CD14-positive monocyte (primary cell): ENCODE results near the gene MYBPC2. TPM values are rescaled to one million over a fixed set of nuclear protein-coding genes. Genes with fewer than 3 reads are reported as not detected.

Experiments used
- DNase-seq, 3 donors: peaks; one replicate each; pipeline ENCODE4 v3.0.0-alpha.2; 2011 to 2022
- H2AFZ ChIP-seq: 2 replicates; pipeline ENCODE4 v1.6.0; 2012; ENCODE audit warnings: mild to moderate bottlenecking, low read depth, low read length, inconsistent platforms; ENCODE audit not compliant: insufficient read depth, poor library complexity, severe bottlenecking
- H3K27ac ChIP-seq, 2 donors: 1 replicate in 1 of 2; 2 replicates in 1 of 2; pipeline ENCODE4 v1.5.1; 2012 to 2013; ENCODE audit warnings: low read length in 2 of 2, control low read depth in 1 of 2, inconsistent platforms in 1 of 2, low read depth in 1 of 2, mild to moderate bottlenecking in 1 of 2
- H3K27me3 ChIP-seq, 2 donors: one replicate each; pipeline versions ENCODE4 v1.6.0 to v1.6.1; 2011 to 2013; ENCODE audit warnings: low read length in 2 of 2; ENCODE audit not compliant: control insufficient read depth in 2 of 2, insufficient read depth in 2 of 2
- H3K36me3 ChIP-seq, 2 donors: replicated peaks in 1 of 2; 1 replicate in 1 of 2; 2 replicates in 1 of 2; pipeline versions ENCODE4 v1.5.1 to v1.6.1; 2012 to 2013; ENCODE audit warnings: low read length in 2 of 2, control low read depth in 1 of 2, inconsistent platforms in 1 of 2, mild to moderate bottlenecking in 1 of 2; ENCODE audit not compliant: insufficient read depth in 2 of 2, control insufficient read depth in 1 of 2
- H3K4me1 ChIP-seq, 2 donors: 1 replicate in 1 of 2; 2 replicates in 1 of 2; pipeline versions ENCODE4 v1.5.1 to v1.6.1; 2012 to 2013; ENCODE audit warnings: low read length in 2 of 2, control low read depth in 1 of 2, inconsistent platforms in 1 of 2, mild to moderate bottlenecking in 1 of 2, moderate library complexity in 1 of 2; ENCODE audit not compliant: insufficient read depth in 2 of 2, control insufficient read depth in 1 of 2
- H3K4me2 ChIP-seq: replicated peaks from 2 replicates; pipeline ENCODE3; 2012; ENCODE audit warnings: low read length, moderate library complexity, mild to moderate bottlenecking; ENCODE audit not compliant: poor library complexity, severe bottlenecking; ENCODE audit errors: extremely low read depth
- H3K4me3 ChIP-seq, 3 experiments: fragments of 200-600 bp in 1 of 3; sonication (generic) in 1 of 3; replicated peaks in 1 of 3; 1 replicate in 2 of 3; 2 replicates in 1 of 3; pipeline ENCODE4 v1.5.1; 2011 to 2013; ENCODE audit warnings: low read length in 3 of 3, mild to moderate bottlenecking in 3 of 3, control low read depth in 2 of 3, low read depth in 2 of 3, inconsistent platforms in 1 of 3, moderate library complexity in 1 of 3
- H3K79me2 ChIP-seq: 2 replicates; pipeline ENCODE4 v1.6.0; 2012; ENCODE audit warnings: mild to moderate bottlenecking, control low read depth, inconsistent platforms, low read length, moderate library complexity; ENCODE audit not compliant: insufficient read depth
- H3K9ac ChIP-seq: 2 replicates; pipeline ENCODE4 v1.6.0; 2017; ENCODE audit warnings: low read length, mild to moderate bottlenecking; ENCODE audit not compliant: insufficient read depth, poor library complexity, severe bottlenecking
- H3K9me3 ChIP-seq, 2 donors: replicated peaks in 1 of 2; 1 replicate in 1 of 2; 2 replicates in 1 of 2; pipeline versions ENCODE4 v1.5.1 to v1.6.1; 2012 to 2013; ENCODE audit warnings: low read length in 2 of 2, control low read depth in 1 of 2; ENCODE audit not compliant: control insufficient read depth in 1 of 2, insufficient read depth in 1 of 2
- H4K20me1 ChIP-seq: 2 replicates; pipeline ENCODE4 v1.6.0; 2012; ENCODE audit warnings: mild to moderate bottlenecking, low read length, control low read depth, moderate library complexity; ENCODE audit not compliant: insufficient read depth
- H3K27ac Mint-ChIP-seq, 7 donors: one replicate each; pipeline ENCODE4 v1.8.0; 2020; ENCODE audit warnings: mild to moderate bottlenecking in 7 of 7, mixed read lengths in 7 of 7, moderate library complexity in 6 of 7, inconsistent platforms in 2 of 7
- H3K27me3 Mint-ChIP-seq, 3 donors: one replicate each; pipeline ENCODE4 v1.8.0; 2021 to 2022; ENCODE audit warnings: low read depth in 3 of 3, mild to moderate bottlenecking in 3 of 3, mixed read lengths in 3 of 3, moderate library complexity in 3 of 3, inconsistent platforms in 1 of 3
- H3K36me3 Mint-ChIP-seq, 2 donors: one replicate each; pipeline ENCODE4 v1.8.0; 2020; ENCODE audit warnings: mixed read lengths in 2 of 2, inconsistent platforms in 1 of 2, mild to moderate bottlenecking in 1 of 2
- H3K4me1 Mint-ChIP-seq: one replicate; pipeline ENCODE4 v1.8.0; 2020; ENCODE audit warnings: mild to moderate bottlenecking, mixed read lengths
- H3K4me3 Mint-ChIP-seq, 2 donors: one replicate each; pipeline ENCODE4 v1.8.0; 2020; ENCODE audit warnings: mild to moderate bottlenecking in 2 of 2, mixed read lengths in 2 of 2, moderate library complexity in 1 of 2
- H3K9me3 Mint-ChIP-seq, 7 donors: one replicate each; pipeline ENCODE4 v1.8.0; 2020 to 2022; ENCODE audit warnings: mixed read lengths in 7 of 7, mild to moderate bottlenecking in 6 of 7, moderate library complexity in 6 of 7, inconsistent platforms in 2 of 7
- WGBS: methylation state at CpG from one replicate; pipeline ENCODE4 v1.1.5; 2013; ENCODE audit warnings: missing lambda C conversion rate; ENCODE audit not compliant: insufficient coverage; 5-methylcytosine and 5-hydroxymethylcytosine counted together
- intact Hi-C, 2 donors: fragments of 100-400 bp; cut with micrococcal nuclease; formaldehyde crosslinking; loops; one replicate each; pipeline versions ENCODE4 v1.15.0 to v1.15.1; 2023
- polyA plus RNA-seq, 3 donors: library from polyadenylated mRNA; depleted of rRNA in 1 of 3; unstranded in 2 of 3; stranded (reverse) in 1 of 3; fragments of 300-500 nt in 2 of 3; fragments of >200 nt in 1 of 3; fragmentation: Illumina TruSeq in 2 of 3; gene quantifications; 1 replicate in 2 of 3; 2 replicates in 1 of 3; pipeline ENCODE4 v1.2.3, GENCODE V29; 2012 to 2021
- TF ChIP-seq, protein P1 (sequence below): fragments of 200-600 bp; IDR thresholded peaks from one replicate; pipeline ENCODE4 v1.8.0; 2022; ENCODE audit warnings: antibody characterized with exemption, mild to moderate bottlenecking

The MYBPC2 gene
- polyA plus RNA-seq, 3 donors, result not detected

DNA sequence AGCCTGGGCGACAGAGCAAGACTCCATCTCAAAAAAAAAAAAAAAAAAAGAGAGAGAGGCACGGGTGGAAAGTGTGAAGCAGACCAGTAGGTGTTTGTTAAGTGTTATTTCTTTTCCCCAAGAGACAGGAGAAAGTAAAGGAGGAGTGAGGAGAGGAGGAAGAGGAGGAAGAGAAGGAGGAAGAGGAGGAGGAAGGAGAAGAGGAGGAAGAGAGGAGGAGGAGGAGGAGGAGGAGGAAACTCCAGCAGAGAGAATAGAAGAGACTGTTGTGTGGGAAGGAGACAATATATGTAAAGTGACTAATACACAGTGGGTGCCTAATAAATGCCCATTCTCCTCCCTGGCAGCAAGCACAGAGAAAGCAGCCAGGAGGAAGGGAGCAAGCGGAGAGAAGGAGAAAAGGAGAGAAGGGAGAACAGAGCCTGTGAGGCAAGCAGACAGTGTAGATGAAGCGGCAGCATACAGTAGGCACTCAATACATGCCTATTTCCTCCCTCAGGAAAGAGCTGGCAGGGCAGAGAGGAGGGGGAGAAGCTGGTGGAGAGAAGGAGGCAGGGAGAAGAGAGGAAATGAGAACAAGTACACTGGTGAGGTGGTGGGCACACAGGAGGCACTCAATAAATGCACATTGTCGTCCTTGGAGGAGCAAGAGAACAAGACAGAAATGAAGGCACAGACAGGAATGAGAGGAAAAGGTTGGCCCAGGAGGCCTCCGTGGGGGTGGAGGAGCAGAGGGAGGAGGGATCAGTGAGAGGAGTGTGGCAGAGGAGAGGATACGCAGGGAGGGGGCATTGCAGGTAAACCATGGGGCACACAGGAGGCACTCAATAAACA is 61.7 kb downstream of the MYBPC2 start:
- no peak for DNase-seq
- Mint-ChIP-seq H3K4me1 (peaks cover 32% of the 10 kb centered on the region), H3K27me3 (peaks cover 4 to 12% (median 5%) of the 10 kb centered on the region in 3 donors), H3K27ac (peak overlapping the region in 2 of 7 donors; percentile 7 to 26), H3K4me3 (peak overlapping the region in 1 of 2 donors; percentile 54), H3K9me3 (peaks cover 3 to 13% (median 7%) of the 10 kb centered on the region in 7 donors), H3K36me3 (peaks cover 0 to 7% of the 10 kb centered on the region in 2 donors)
- TF ChIP-seq, protein P1, sequence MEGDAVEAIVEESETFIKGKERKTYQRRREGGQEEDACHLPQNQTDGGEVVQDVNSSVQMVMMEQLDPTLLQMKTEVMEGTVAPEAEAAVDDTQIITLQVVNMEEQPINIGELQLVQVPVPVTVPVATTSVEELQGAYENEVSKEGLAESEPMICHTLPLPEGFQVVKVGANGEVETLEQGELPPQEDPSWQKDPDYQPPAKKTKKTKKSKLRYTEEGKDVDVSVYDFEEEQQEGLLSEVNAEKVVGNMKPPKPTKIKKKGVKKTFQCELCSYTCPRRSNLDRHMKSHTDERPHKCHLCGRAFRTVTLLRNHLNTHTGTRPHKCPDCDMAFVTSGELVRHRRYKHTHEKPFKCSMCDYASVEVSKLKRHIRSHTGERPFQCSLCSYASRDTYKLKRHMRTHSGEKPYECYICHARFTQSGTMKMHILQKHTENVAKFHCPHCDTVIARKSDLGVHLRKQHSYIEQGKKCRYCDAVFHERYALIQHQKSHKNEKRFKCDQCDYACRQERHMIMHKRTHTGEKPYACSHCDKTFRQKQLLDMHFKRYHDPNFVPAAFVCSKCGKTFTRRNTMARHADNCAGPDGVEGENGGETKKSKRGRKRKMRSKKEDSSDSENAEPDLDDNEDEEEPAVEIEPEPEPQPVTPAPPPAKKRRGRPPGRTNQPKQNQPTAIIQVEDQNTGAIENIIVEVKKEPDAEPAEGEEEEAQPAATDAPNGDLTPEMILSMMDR, result no peak
- H3K4me2 ChIP-seq, result no peak overlapping the region
- H3K27me3 ChIP-seq, result no peaks in the 10 kb centered on the region
- H3K4me1 ChIP-seq, result peaks cover 30 to 34% of the 10 kb centered on the region in 2 donors
- H3K4me3 ChIP-seq, result no peak overlapping the region
- peaks cover 0 to 6% of the 10 kb centered on the region in 2 donors for H3K9me3 ChIP-seq
- H3K27ac ChIP-seq, result no peak overlapping the region
- H3K36me3 ChIP-seq, result no peaks in the 10 kb centered on the region
- H4K20me1 ChIP-seq, result no peaks in the 10 kb centered on the region
- H3K9ac ChIP-seq, result no peak overlapping the region
- 50% methylated on average over 1 of the region's 7 CpGs for WGBS
- no peak overlapping the region for H2AFZ ChIP-seq
- intact Hi-C loops, result no loop called here
- H3K79me2 ChIP-seq, result no peaks in the 10 kb centered on the region

DNA sequence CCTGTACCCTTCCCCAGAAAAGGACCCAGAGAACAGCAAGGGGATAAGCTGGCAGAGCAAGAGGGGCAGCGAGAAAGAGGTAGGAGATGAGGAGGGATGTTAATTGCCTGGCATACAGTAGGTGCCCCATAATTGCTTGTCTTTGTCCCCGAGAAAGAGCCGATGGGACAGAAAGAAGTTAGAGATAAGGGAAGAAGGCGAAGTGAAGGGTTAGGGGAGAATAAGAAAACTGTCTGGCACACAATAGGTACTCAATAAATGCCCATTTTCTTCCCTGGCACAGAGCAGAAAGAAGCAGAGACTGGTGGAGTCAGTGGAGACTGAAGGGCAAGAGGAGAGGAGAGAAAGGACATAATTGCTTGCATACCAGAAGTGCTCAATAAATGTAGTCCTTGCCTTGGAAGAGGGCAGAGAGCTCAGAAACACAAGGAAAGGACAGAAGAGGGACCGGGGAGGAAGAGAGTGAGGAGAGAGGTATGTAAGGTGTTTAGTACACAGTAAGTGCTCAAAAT is 62.4 kb downstream of the MYBPC2 start:
- Histone ChIP-seq H4K20me1 (no peaks in the 10 kb centered on the region), H3K4me2 (no peak overlapping the region), H3K27ac (no peak overlapping the region), H3K9ac (no peak overlapping the region), H3K27me3 (no peaks in the 10 kb centered on the region), H3K36me3 (no peaks in the 10 kb centered on the region), H3K79me2 (no peaks in the 10 kb centered on the region), H3K9me3 (peaks cover 0 to 6% of the 10 kb centered on the region in 2 donors), H2AFZ (no peak overlapping the region), H3K4me1 (peaks cover 24 to 28% of the 10 kb centered on the region in 2 donors), H3K4me3 (no peak overlapping the region)
- DNase-seq, result no peak
- Mint-ChIP-seq H3K27me3 (peaks cover 3 to 11% (median 4%) of the 10 kb centered on the region in 3 donors), H3K9me3 (peaks cover 3 to 10% (median 6%) of the 10 kb centered on the region in 7 donors), H3K4me1 (peaks cover 25% of the 10 kb centered on the region), H3K27ac (peak overlapping the region in 1 of 7 donors; percentile 38), H3K36me3 (peaks cover 0 to 7% of the 10 kb centered on the region in 2 donors), H3K4me3 (no peak overlapping the region)
- intact Hi-C loops, result no loop called here
- TF ChIP-seq, protein P1, result no peak
- WGBS, result 100% methylated on average over 1 of the region's 5 CpGs
